ENCODE results near the gene IGSF21.

DNA sequence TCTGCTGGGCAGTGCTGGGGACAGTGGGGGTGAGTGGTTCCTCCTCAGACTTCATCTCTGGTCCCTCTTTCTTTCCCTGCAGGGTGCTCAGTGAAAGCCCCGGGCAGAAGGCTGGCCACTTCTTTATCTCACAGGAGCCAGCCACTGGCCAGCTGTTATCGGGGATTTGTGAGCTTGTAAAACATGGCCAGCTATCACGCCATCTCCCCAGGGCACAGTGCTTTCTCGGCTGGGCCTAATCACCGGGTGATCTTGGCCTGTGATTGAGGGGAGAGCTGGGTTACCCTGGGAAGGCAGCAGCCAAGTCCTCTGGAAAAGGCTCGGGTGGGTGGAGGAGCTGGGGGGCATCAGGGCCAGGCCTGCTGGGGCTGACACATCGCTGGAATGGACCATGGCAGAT lies 83.0 kb downstream of the IGSF21 start:
- TF ChIP-seq EP300 (IDR thresholded peaks at IDR 0.05; ENCODE audit: borderline replicate concordance) (no peak), NFIC (IDR thresholded peaks at IDR 0.05) (no peak), RAD21 (IDR thresholded peaks at IDR 0.05; ENCODE audit: low read depth) (no peak), YY1 (IDR thresholded peaks at IDR 0.05; ENCODE audit: low read depth) (no peak), CREB1 (IDR thresholded peaks at IDR 0.05; ENCODE audit: low read depth) (no peak)
- TF ChIP-seq, protein P1, sequence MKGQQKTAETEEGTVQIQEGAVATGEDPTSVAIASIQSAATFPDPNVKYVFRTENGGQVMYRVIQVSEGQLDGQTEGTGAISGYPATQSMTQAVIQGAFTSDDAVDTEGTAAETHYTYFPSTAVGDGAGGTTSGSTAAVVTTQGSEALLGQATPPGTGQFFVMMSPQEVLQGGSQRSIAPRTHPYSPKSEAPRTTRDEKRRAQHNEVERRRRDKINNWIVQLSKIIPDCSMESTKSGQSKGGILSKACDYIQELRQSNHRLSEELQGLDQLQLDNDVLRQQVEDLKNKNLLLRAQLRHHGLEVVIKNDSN (IDR thresholded peaks at IDR 0.05), result no peak
- TF ChIP-seq, protein P2, sequence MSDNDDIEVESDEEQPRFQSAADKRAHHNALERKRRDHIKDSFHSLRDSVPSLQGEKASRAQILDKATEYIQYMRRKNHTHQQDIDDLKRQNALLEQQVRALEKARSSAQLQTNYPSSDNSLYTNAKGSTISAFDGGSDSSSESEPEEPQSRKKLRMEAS (IDR thresholded peaks at IDR 0.05), result no peak

Data from Ishikawa (cell line).